Measurements from ENCODE around the gene TMEM184C. TPM values are rescaled to one million over a fixed set of nuclear protein-coding genes. Genes with fewer than 3 reads are reported as not detected.
A peak's percentile ranks its signal among the peaks of the same experiment; 100 is the strongest.

TMEM184C gene
- total RNA-seq, 1 experiment from 2014 or later = 43.7 TPM

- TF ChIP-seq TEAD4 (CRISPR knock-in tag; IDR thresholded peaks at IDR 0.05) (no peak), ZNF232 (CRISPR knock-in tag; IDR thresholded peaks at IDR 0.05) (no peak), ZMAT4 (CRISPR knock-in tag; IDR thresholded peaks at IDR 0.05) (no peak)
Observed at GRCh38 chr4:147599206-147599605, 18.0 kb upstream of the TMEM184C start (continued).

- CTCF ChIA-PET = interaction anchor here (0.9 to 2.7 kb wide), 5 partner anchors 9 to 581 kb away, joined by 3 to 28 read pairs (median 3); no protein-coding TSS in a partner anchor
- DNase-seq (ENCODE audit: low spot score) = no peak
- Mint-ChIP-seq H3K27me3 (ENCODE audit: low read depth) (no peaks in the 10 kb centered on the region), H3K4me1 (peaks cover 20% of the 10 kb centered on the region), H3K9me3 (no peaks in the 10 kb centered on the region), H3K36me3 (no peaks in the 10 kb centered on the region), H3K27ac (no peak overlapping the region), H3K4me3 (no peak overlapping the region)
- POLR2A ChIA-PET = interaction anchor here (0.6 to 0.8 kb wide), 2 partner anchors 179 to 531 kb away, joined by 3 to 5 read pairs; no protein-coding TSS in a partner anchor
- no peak for TF ChIP-seq ERG (CRISPR knock-in tag; IDR thresholded peaks at IDR 0.05)
- no peak for TF ChIP-seq ELF4 (CRISPR knock-in tag; IDR thresholded peaks at IDR 0.05; ENCODE audit: low read depth)
- no peak for TF ChIP-seq CREB1 (CRISPR knock-in tag; IDR thresholded peaks at IDR 0.05)
- TF ChIP-seq ZSCAN18 (CRISPR knock-in tag; IDR thresholded peaks at IDR 0.05) = no peak
- TF ChIP-seq ATF1 (CRISPR knock-in tag; IDR thresholded peaks at IDR 0.05) = no peak
- TF ChIP-seq ZNF121 (CRISPR knock-in tag; IDR thresholded peaks at IDR 0.05) = no peak
- no peak for TF ChIP-seq GTF2I (CRISPR knock-in tag; conservative IDR thresholded peaks at IDR 0.05)
- no peak for TF ChIP-seq JAZF1 (CRISPR knock-in tag; IDR thresholded peaks at IDR 0.05)
- no peak for TF ChIP-seq ZNF396 (CRISPR knock-in tag; IDR thresholded peaks at IDR 0.05; ENCODE audit: borderline replicate concordance)
- no peak for TF ChIP-seq NR3C1 (CRISPR knock-in tag; conservative IDR thresholded peaks at IDR 0.05; ENCODE audit: low read depth)
- TF ChIP-seq CREM (CRISPR knock-in tag; IDR thresholded peaks at IDR 0.05) = no peak
- no peak for TF ChIP-seq CDX4 (CRISPR knock-in tag; IDR thresholded peaks at IDR 0.05; ENCODE audit: borderline replicate concordance)
- TF ChIP-seq IRF2 (CRISPR knock-in tag; IDR thresholded peaks at IDR 0.05; ENCODE audit: borderline replicate concordance, low read depth) = no peak
- TF ChIP-seq FOXJ3 (CRISPR knock-in tag; IDR thresholded peaks at IDR 0.05; ENCODE audit: borderline replicate concordance) = no peak
- no peak for TF ChIP-seq ZBTB21 (CRISPR knock-in tag; IDR thresholded peaks at IDR 0.05; ENCODE audit: borderline replicate concordance)
- 0 out of 2 replicates have a peak, but pooled peaks have one; percentile 32 for ATAC-seq
Observed at GRCh38 chr4:147599769-147600168, 17.4 kb upstream of the TMEM184C start.

GRCh38 chr4:147605499-147605898, 11.7 kb upstream of the TMEM184C start:
- Mint-ChIP-seq H3K27ac (no peak overlapping the region), H3K4me1 (no peaks in the 10 kb centered on the region), H3K4me3 (no peak overlapping the region), H3K9me3 (no peaks in the 10 kb centered on the region), H3K27me3 (ENCODE audit: low read depth) (no peaks in the 10 kb centered on the region), H3K36me3 (no peaks in the 10 kb centered on the region)
- ChIA-PET POLR2A (interaction anchor here (1.3 kb wide), 1 partner anchor 12 kb away, joined by 3 read pairs; the partner anchor contains the start of gene TMEM184C), CTCF (interaction anchor here (0.7 to 1.5 kb wide), 3 partner anchors 12 to 261 kb away, joined by 3 to 9 read pairs (median 3); partner anchors contain the start of gene TMEM184C)
- peak; percentile 63 for ATAC-seq
- no peak for DNase-seq (ENCODE audit: low spot score)
- TF ChIP-seq IRF1 (CRISPR knock-in tag; IDR thresholded peaks at IDR 0.05) = no peak
- no peak for TF ChIP-seq ZNF138 (CRISPR knock-in tag; conservative IDR thresholded peaks at IDR 0.05)
- no peak for TF ChIP-seq ATF1 (CRISPR knock-in tag; IDR thresholded peaks at IDR 0.05)
- no peak for TF ChIP-seq FOXP4 (CRISPR knock-in tag; IDR thresholded peaks at IDR 0.05)

All from WTC11 (cell line).